A549 (cell line): ENCODE measurements around the gene GTF2IRD1. TPM values are rescaled to one million over a fixed set of nuclear protein-coding genes. Genes with fewer than 3 reads are reported as not detected.

Experiments used
- ATOH8 ChIP-seq: fragments of 250-450 bp; sonication (Bioruptor Pico); IDR thresholded peaks from 2 replicates; pipeline ENCODE4 v1.5.0; 2020; ENCODE audit warnings: low read depth, mild to moderate bottlenecking, moderate library complexity
- BHLHE40 ChIP-seq: IDR thresholded peaks from 2 replicates; pipeline ENCODE4 v1.6.1; 2012; ENCODE audit warnings: low read depth, low read length, inconsistent platforms
- CBX8 ChIP-seq: fragments of 200-600 bp; sonication (generic); IDR thresholded peaks from 2 replicates; pipeline ENCODE4 v1.6.1; 2016
- CHD2 ChIP-seq: fragments of 150-350 bp; IDR thresholded peaks from 2 replicates; pipeline ENCODE4 v1.6.1; 2014; ENCODE audit warnings: low read length; ENCODE audit not compliant: partially characterized antibody
- CHD4 ChIP-seq: fragments of 200-600 bp; sonication (generic); IDR thresholded peaks from 2 replicates; pipeline ENCODE4 v1.6.1; 2016; ENCODE audit warnings: antibody characterized with exemption, mild to moderate bottlenecking, borderline replicate concordance
- CTCF ChIP-seq: fragments of >200 bp; sonication (Bioruptor Twin); formaldehyde crosslinking; IDR thresholded peaks from 3 replicates; pipeline ENCODE4 v1.5.1; 2016
- EHMT2 ChIP-seq: fragments of 200-600 bp; sonication (generic); IDR thresholded peaks from 2 replicates; pipeline ENCODE4 v1.6.1; 2016; ENCODE audit warnings: antibody characterized with exemption, low read depth, mild to moderate bottlenecking, moderate library complexity
- ELK1 ChIP-seq: fragments of 150-350 bp; IDR thresholded peaks from 2 replicates; pipeline ENCODE4 v1.6.1; 2014; ENCODE audit warnings: low read depth, mild to moderate bottlenecking, low read length
- ESRRA ChIP-seq: fragments of 150-350 bp; IDR thresholded peaks from 2 replicates; pipeline ENCODE4 v1.6.1; 2014; ENCODE audit warnings: mild to moderate bottlenecking, low read length, borderline replicate concordance
- FOXS1 ChIP-seq: fragments of 250-450 bp; sonication (Bioruptor Pico); IDR thresholded peaks from 2 replicates; pipeline ENCODE4 v1.5.0; 2020; ENCODE audit warnings: mild to moderate bottlenecking, moderate library complexity
- GATA3 ChIP-seq: IDR thresholded peaks from 2 replicates; pipeline ENCODE4 v1.6.1; 2012; ENCODE audit warnings: borderline replicate concordance
- HDAC2 ChIP-seq: fragments of 200-600 bp; sonication (generic); IDR thresholded peaks from 2 replicates; pipeline ENCODE4 v1.6.1; 2016
- HOXA7 ChIP-seq: fragments of 250-450 bp; sonication (Bioruptor Pico); IDR thresholded peaks from 2 replicates; pipeline ENCODE4 v1.5.0; 2020; ENCODE audit warnings: mild to moderate bottlenecking, moderate library complexity
- HOXB13 ChIP-seq: fragments of 250-450 bp; sonication (Bioruptor Pico); IDR thresholded peaks from 2 replicates; pipeline ENCODE4 v1.5.0; 2020; ENCODE audit warnings: low read depth, mild to moderate bottlenecking, moderate library complexity
- KDM1A ChIP-seq: fragments of 200-600 bp; sonication (generic); IDR thresholded peaks from 2 replicates; pipeline ENCODE4 v1.6.1; 2016; ENCODE audit warnings: low read depth, mild to moderate bottlenecking
- KDM5A ChIP-seq: fragments of 200-600 bp; sonication (generic); IDR thresholded peaks from 2 replicates; pipeline ENCODE4 v1.6.1; 2016; ENCODE audit warnings: antibody characterized with exemption, mild to moderate bottlenecking
- MAZ ChIP-seq: fragments of 150-350 bp; IDR thresholded peaks from 2 replicates; pipeline ENCODE4 v1.6.1; 2014; ENCODE audit warnings: antibody characterized with exemption, low read depth, low read length, borderline replicate concordance
- MYC ChIP-seq: IDR thresholded peaks from 2 replicates; pipeline ENCODE4 v1.6.1; 2012; ENCODE audit warnings: mild to moderate bottlenecking, inconsistent platforms, low read length, improper control_type of control experiment, borderline replicate concordance
- NPAS2 ChIP-seq: fragments of 250-450 bp; sonication (Bioruptor Pico); IDR thresholded peaks from 2 replicates; pipeline ENCODE4 v1.8.0; 2022; ENCODE audit warnings: mild to moderate bottlenecking, moderate library complexity, borderline replicate concordance
- PBX3 ChIP-seq: IDR thresholded peaks from 2 replicates; pipeline ENCODE4 v1.6.1; 2012
- RAD21 ChIP-seq, 2 experiments: fragments of >200 bp in 1 of 2; sonication (Bioruptor Twin) in 1 of 2; formaldehyde crosslinking in 1 of 2; IDR thresholded peaks in 1 of 2; conservative IDR thresholded peaks in 1 of 2; 2 replicates in 1 of 2; 3 replicates in 1 of 2; pipeline ENCODE4 v1.6.1; 2012 to 2018; ENCODE audit warnings: inconsistent platforms in 1 of 2
- RARB ChIP-seq: fragments of 250-450 bp; sonication (Bioruptor Pico); IDR thresholded peaks from 2 replicates; pipeline ENCODE4 v1.8.0; 2021; ENCODE audit warnings: mild to moderate bottlenecking, moderate library complexity
- RCOR1 ChIP-seq: fragments of 150-350 bp; IDR thresholded peaks from 2 replicates; pipeline ENCODE4 v1.6.1; 2014; ENCODE audit warnings: antibody characterized with exemption, low read length, low read depth
- RNF2 ChIP-seq: fragments of 200-600 bp; sonication (generic); IDR thresholded peaks from 2 replicates; pipeline ENCODE4 v1.6.1; 2016; ENCODE audit warnings: low read depth, mild to moderate bottlenecking, antibody characterized with exemption, moderate library complexity, borderline replicate concordance
- SMC3 ChIP-seq: fragments of >200 bp; sonication (Bioruptor Twin); formaldehyde crosslinking; IDR thresholded peaks from 3 replicates; pipeline ENCODE4 v1.6.1; 2018; ENCODE audit warnings: inconsistent platforms
- TFCP2L1 ChIP-seq: fragments of 250-450 bp; sonication (Bioruptor Pico); IDR thresholded peaks from 2 replicates; pipeline ENCODE4 v1.5.0; 2021; ENCODE audit warnings: mild to moderate bottlenecking
- ZC3H11A ChIP-seq: fragments of 450-650 bp; IDR thresholded peaks from 2 replicates; pipeline ENCODE4 v1.6.1; 2014; ENCODE audit warnings: antibody characterized with exemption, mild to moderate bottlenecking
- ZFP36 ChIP-seq: fragments of 450-650 bp; IDR thresholded peaks from 2 replicates; pipeline ENCODE4 v1.6.1; 2014; ENCODE audit warnings: borderline replicate concordance; ENCODE audit not compliant: partially characterized antibody
- ZSCAN20 ChIP-seq: fragments of 250-450 bp; sonication (Bioruptor Pico); IDR thresholded peaks from 2 replicates; pipeline ENCODE4 v1.8.0; 2022; ENCODE audit warnings: mild to moderate bottlenecking, moderate library complexity
- polyA plus RNA-seq, 4 experiments: library from polyadenylated mRNA; depleted of rRNA in 3 of 4; stranded (reverse); fragments of >200 nt; fragmentation: RNase III in 1 of 4; extraction: RNeasy Plus Mini Kit Qiagen cat#74134 plus additional on column Dnase treatment in 1 of 4; gene quantifications; 2 replicates in 3 of 4; 3 replicates in 1 of 4; pipeline ENCODE4 v1.2.3, GENCODE V29; 2011 to 2017
- TF ChIP-seq, protein P1 (sequence below): fragments of 250-450 bp; sonication (Bioruptor Pico); IDR thresholded peaks from 2 replicates; pipeline ENCODE4 v1.5.0; 2021; ENCODE audit warnings: mild to moderate bottlenecking, moderate library complexity, borderline replicate concordance
- TF ChIP-seq, protein P2 (sequence below): IDR thresholded peaks from 2 replicates; pipeline ENCODE4 v1.6.1; 2012; ENCODE audit warnings: low read depth, borderline replicate concordance
- TF ChIP-seq, protein P3 (sequence below): fragments of 450-650 bp; IDR thresholded peaks from 2 replicates; pipeline ENCODE4 v1.6.1; 2014; ENCODE audit warnings: antibody characterized with exemption
- TF ChIP-seq, protein P4 (sequence below): IDR thresholded peaks from 2 replicates; pipeline ENCODE4 v1.6.1; 2012

GTF2IRD1 gene
- polyA plus RNA-seq, 2 of the 4 experiments (the other 2 are of a cell fraction): 19.9 to 20.5 TPM

- peak; percentile 13 to 31; a peak in 3 of 5 replicates for TF ChIP-seq RAD21 (conservative IDR thresholded peaks at IDR 0.05 in 1 of 2, IDR thresholded peaks at IDR 0.05 in 1 of 2)
- TF ChIP-seq NPAS2: 0 out of 2 replicates have a peak, but pooled peaks have one; percentile 11
- no peak for TF ChIP-seq KDM5A
- no peak for TF ChIP-seq HOXA7 (CRISPR knock-in tag)
- TF ChIP-seq RARB (CRISPR knock-in tag): 0 out of 2 replicates have a peak, but pooled peaks have one; percentile 11
- TF ChIP-seq ZFP36: no peak
- peak; percentile 88; the same call in 1 of the 2 replicates for TF ChIP-seq CHD4
- no peak for TF ChIP-seq MYC
- TF ChIP-seq FOXS1 (CRISPR knock-in tag): no peak
- no peak for TF ChIP-seq MAZ
- no peak for TF ChIP-seq ZSCAN20 (CRISPR knock-in tag)
- TF ChIP-seq, protein P1, sequence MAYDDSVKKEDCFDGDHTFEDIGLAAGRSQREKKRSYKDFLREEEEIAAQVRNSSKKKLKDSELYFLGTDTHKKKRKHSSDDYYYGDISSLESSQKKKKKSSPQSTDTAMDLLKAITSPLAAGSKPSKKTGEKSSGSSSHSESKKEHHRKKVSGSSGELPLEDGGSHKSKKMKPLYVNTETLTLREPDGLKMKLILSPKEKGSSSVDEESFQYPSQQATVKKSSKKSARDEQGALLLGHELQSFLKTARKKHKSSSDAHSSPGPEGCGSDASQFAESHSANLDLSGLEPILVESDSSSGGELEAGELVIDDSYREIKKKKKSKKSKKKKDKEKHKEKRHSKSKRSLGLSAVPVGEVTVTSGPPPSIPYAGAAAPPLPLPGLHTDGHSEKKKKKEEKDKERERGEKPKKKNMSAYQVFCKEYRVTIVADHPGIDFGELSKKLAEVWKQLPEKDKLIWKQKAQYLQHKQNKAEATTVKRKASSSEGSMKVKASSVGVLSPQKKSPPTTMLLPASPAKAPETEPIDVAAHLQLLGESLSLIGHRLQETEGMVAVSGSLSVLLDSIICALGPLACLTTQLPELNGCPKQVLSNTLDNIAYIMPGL (CRISPR knock-in tag): no peak
- TF ChIP-seq TFCP2L1 (CRISPR knock-in tag): no peak
- no peak for TF ChIP-seq SMC3
- TF ChIP-seq ATOH8 (CRISPR knock-in tag): no peak
- TF ChIP-seq RNF2: no peak
- no peak for TF ChIP-seq CHD2
- TF ChIP-seq GATA3: peak; percentile 46; the same call in 1 of the 2 replicates
- peak; percentile 80 for TF ChIP-seq HDAC2
- no peak for TF ChIP-seq ZC3H11A
- TF ChIP-seq RCOR1: no peak; the same call in 1 of the 2 replicates
- no peak for TF ChIP-seq HOXB13 (CRISPR knock-in tag)
- no peak for TF ChIP-seq BHLHE40
- TF ChIP-seq, protein P2, sequence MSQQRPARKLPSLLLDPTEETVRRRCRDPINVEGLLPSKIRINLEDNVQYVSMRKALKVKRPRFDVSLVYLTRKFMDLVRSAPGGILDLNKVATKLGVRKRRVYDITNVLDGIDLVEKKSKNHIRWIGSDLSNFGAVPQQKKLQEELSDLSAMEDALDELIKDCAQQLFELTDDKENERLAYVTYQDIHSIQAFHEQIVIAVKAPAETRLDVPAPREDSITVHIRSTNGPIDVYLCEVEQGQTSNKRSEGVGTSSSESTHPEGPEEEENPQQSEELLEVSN: peak; percentile 46; the same call in 1 of the 2 replicates
- TF ChIP-seq CBX8: no peak
- TF ChIP-seq, protein P3, sequence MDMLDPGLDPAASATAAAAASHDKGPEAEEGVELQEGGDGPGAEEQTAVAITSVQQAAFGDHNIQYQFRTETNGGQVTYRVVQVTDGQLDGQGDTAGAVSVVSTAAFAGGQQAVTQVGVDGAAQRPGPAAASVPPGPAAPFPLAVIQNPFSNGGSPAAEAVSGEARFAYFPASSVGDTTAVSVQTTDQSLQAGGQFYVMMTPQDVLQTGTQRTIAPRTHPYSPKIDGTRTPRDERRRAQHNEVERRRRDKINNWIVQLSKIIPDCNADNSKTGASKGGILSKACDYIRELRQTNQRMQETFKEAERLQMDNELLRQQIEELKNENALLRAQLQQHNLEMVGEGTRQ: no peak; the same call in 1 of the 2 replicates
- no peak for TF ChIP-seq ESRRA
- no peak for TF ChIP-seq ELK1
- TF ChIP-seq, protein P4, sequence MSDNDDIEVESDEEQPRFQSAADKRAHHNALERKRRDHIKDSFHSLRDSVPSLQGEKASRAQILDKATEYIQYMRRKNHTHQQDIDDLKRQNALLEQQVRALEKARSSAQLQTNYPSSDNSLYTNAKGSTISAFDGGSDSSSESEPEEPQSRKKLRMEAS: no peak; the same call in 1 of the 2 replicates
- peak; percentile 98 for TF ChIP-seq KDM1A
- TF ChIP-seq CTCF: no peak
- TF ChIP-seq EHMT2: no peak
- no peak for TF ChIP-seq PBX3
These were observed 126.3 kb downstream of the GTF2IRD1 start (continued) for GRCh38 chr7:74579800-74580685.
